ENCODE measurements around the gene TMUB1. TPM values are rescaled to one million over a fixed set of nuclear protein-coding genes. Genes with fewer than 3 reads are reported as not detected.

Gene TMUB1
- total and polyA plus RNA-seq, 4 donors = 8.5 to 57.2 (median 38.0) TPM

GRCh38 chr7:151079199-151079910 is 3.9 kb downstream of the TMUB1 start:
- Histone ChIP-seq H3K27me3 (ENCODE audit: control insufficient read depth, insufficient read depth, low read length) (no peaks in the 10 kb centered on the region), H3K27ac (ENCODE audit: low read depth, low read length) (no peak overlapping the region), H3K4me3 (ENCODE audit: low read depth, low read length) (peak overlapping the region; percentile 85), H3K9me3 (ENCODE audit: control insufficient read depth, insufficient read depth, low read length) (no peaks in the 10 kb centered on the region), H3K36me3 (ENCODE audit: control insufficient read depth, insufficient read depth, low read length) (peaks cover 66% of the 10 kb centered on the region), H3K4me1 (ENCODE audit: control insufficient read depth, insufficient read depth, low read length) (peaks cover 58% of the 10 kb centered on the region)
- DNase-seq (ENCODE audit: low read depth in 4 of 6, low spot score in 6 of 6) = no peak
- 86% methylated on average over 21 of the region's 27 CpGs for WGBS (ENCODE audit: insufficient coverage)

- Histone ChIP-seq H3K36me3 (ENCODE audit: control insufficient read depth, insufficient read depth, low read length) (peaks cover 75% of the 10 kb centered on the region), H3K9me3 (ENCODE audit: control insufficient read depth, insufficient read depth, low read length) (no peaks in the 10 kb centered on the region), H3K4me3 (ENCODE audit: low read depth, low read length) (no peak overlapping the region), H3K4me1 (ENCODE audit: control insufficient read depth, insufficient read depth, low read length) (peaks cover 53% of the 10 kb centered on the region), H3K27ac (ENCODE audit: low read depth, low read length) (no peak overlapping the region), H3K27me3 (ENCODE audit: control insufficient read depth, insufficient read depth, low read length) (no peaks in the 10 kb centered on the region)
- no peak for DNase-seq (ENCODE audit: low read depth in 4 of 6, low spot score in 6 of 6)
- WGBS (ENCODE audit: insufficient coverage) = 37% methylated on average over 20 of the region's 22 CpGs
Observed at GRCh38 chr7:151078233-151079040, 4.9 kb downstream of the TMUB1 start.

GRCh38 chr7:151077705-151078232 is 5.5 kb downstream of the TMUB1 start:
- Histone ChIP-seq H3K4me1 (ENCODE audit: control insufficient read depth, insufficient read depth, low read length) (peaks cover 49% of the 10 kb centered on the region), H3K36me3 (ENCODE audit: control insufficient read depth, insufficient read depth, low read length) (peaks cover 80% of the 10 kb centered on the region), H3K27ac (ENCODE audit: low read depth, low read length) (no peak overlapping the region), H3K9me3 (ENCODE audit: control insufficient read depth, insufficient read depth, low read length) (no peaks in the 10 kb centered on the region), H3K27me3 (ENCODE audit: control insufficient read depth, insufficient read depth, low read length) (no peaks in the 10 kb centered on the region), H3K4me3 (ENCODE audit: low read depth, low read length) (no peak overlapping the region)
- no peak for DNase-seq (ENCODE audit: low read depth in 4 of 6, low spot score in 6 of 6)
- WGBS (ENCODE audit: insufficient coverage) = 81% methylated on average over 10 of the region's 10 CpGs

- H3K4me3 ChIP-seq (ENCODE audit: low read depth, low read length) = no peak overlapping the region
- H3K9me3 ChIP-seq (ENCODE audit: control insufficient read depth, insufficient read depth, low read length) = no peaks in the 10 kb centered on the region
- no peak overlapping the region for H3K27ac ChIP-seq (ENCODE audit: low read depth, low read length)
- H3K36me3 ChIP-seq (ENCODE audit: control insufficient read depth, insufficient read depth, low read length) = peaks cover 79% of the 10 kb centered on the region
- 77% methylated on average over 31 of the region's 33 CpGs for WGBS (ENCODE audit: insufficient coverage)
- DNase-seq (ENCODE audit: low read depth in 4 of 6, low spot score in 6 of 6) = no peak
- no peaks in the 10 kb centered on the region for H3K27me3 ChIP-seq (ENCODE audit: control insufficient read depth, insufficient read depth, low read length)
- H3K4me1 ChIP-seq (ENCODE audit: control insufficient read depth, insufficient read depth, low read length) = peaks cover 42% of the 10 kb centered on the region
Observed at GRCh38 chr7:151076863-151077704, 6.2 kb downstream of the TMUB1 start.

- peaks cover 82% of the 10 kb centered on the region for H3K36me3 ChIP-seq (ENCODE audit: control insufficient read depth, insufficient read depth, low read length)
- DNase-seq (ENCODE audit: low read depth in 4 of 6, low spot score in 6 of 6) = no peak
- 84% methylated on average over 10 of the region's 22 CpGs for WGBS (ENCODE audit: insufficient coverage)
- H3K4me3 ChIP-seq (ENCODE audit: low read depth, low read length) = no peak overlapping the region
- no peaks in the 10 kb centered on the region for H3K27me3 ChIP-seq (ENCODE audit: control insufficient read depth, insufficient read depth, low read length)
- H3K9me3 ChIP-seq (ENCODE audit: control insufficient read depth, insufficient read depth, low read length) = no peaks in the 10 kb centered on the region
- no peak overlapping the region for H3K27ac ChIP-seq (ENCODE audit: low read depth, low read length)
- peaks cover 32% of the 10 kb centered on the region for H3K4me1 ChIP-seq (ENCODE audit: control insufficient read depth, insufficient read depth, low read length)
Observed at GRCh38 chr7:151075978-151076426, 7.3 kb downstream of the TMUB1 start.

GRCh38 chr7:151075662-151075971 is 7.7 kb downstream of the TMUB1 start:
- 90% methylated on average over 7 of the region's 7 CpGs for WGBS (ENCODE audit: insufficient coverage)
- no peak for DNase-seq (ENCODE audit: low read depth in 4 of 6, low spot score in 6 of 6)
- H3K36me3 ChIP-seq (ENCODE audit: control insufficient read depth, insufficient read depth, low read length) = peaks cover 86% of the 10 kb centered on the region

GRCh38 chr7:151074817-151075661 is 8.3 kb downstream of the TMUB1 start:
- H3K4me3 ChIP-seq (ENCODE audit: low read depth, low read length) = no peak overlapping the region
- WGBS (ENCODE audit: insufficient coverage) = 92% methylated on average over 26 of the region's 26 CpGs
- H3K9me3 ChIP-seq (ENCODE audit: control insufficient read depth, insufficient read depth, low read length) = no peaks in the 10 kb centered on the region
- no peaks in the 10 kb centered on the region for H3K27me3 ChIP-seq (ENCODE audit: control insufficient read depth, insufficient read depth, low read length)
- H3K4me1 ChIP-seq (ENCODE audit: control insufficient read depth, insufficient read depth, low read length) = peaks cover 27% of the 10 kb centered on the region
- DNase-seq (ENCODE audit: low read depth in 4 of 6, low spot score in 6 of 6) = no peak
- H3K36me3 ChIP-seq (ENCODE audit: control insufficient read depth, insufficient read depth, low read length) = peaks cover 92% of the 10 kb centered on the region
- no peak overlapping the region for H3K27ac ChIP-seq (ENCODE audit: low read depth, low read length)

More at GRCh38 chr7:151075662-151075971, 7.7 kb downstream of the TMUB1 start:
- Histone ChIP-seq H3K27ac (ENCODE audit: low read depth, low read length) (no peak overlapping the region), H3K4me3 (ENCODE audit: low read depth, low read length) (no peak overlapping the region), H3K9me3 (ENCODE audit: control insufficient read depth, insufficient read depth, low read length) (no peaks in the 10 kb centered on the region), H3K4me1 (ENCODE audit: control insufficient read depth, insufficient read depth, low read length) (peaks cover 29% of the 10 kb centered on the region), H3K27me3 (ENCODE audit: control insufficient read depth, insufficient read depth, low read length) (no peaks in the 10 kb centered on the region)

- 93% methylated on average over 17 of the region's 17 CpGs for WGBS (ENCODE audit: insufficient coverage)
- Histone ChIP-seq H3K27me3 (ENCODE audit: control insufficient read depth, insufficient read depth, low read length) (no peaks in the 10 kb centered on the region), H3K27ac (ENCODE audit: low read depth, low read length) (no peak overlapping the region), H3K36me3 (ENCODE audit: control insufficient read depth, insufficient read depth, low read length) (peaks cover 93% of the 10 kb centered on the region), H3K4me1 (ENCODE audit: control insufficient read depth, insufficient read depth, low read length) (peaks cover 16% of the 10 kb centered on the region), H3K9me3 (ENCODE audit: control insufficient read depth, insufficient read depth, low read length) (no peaks in the 10 kb centered on the region), H3K4me3 (ENCODE audit: low read depth, low read length) (no peak overlapping the region)
- no peak for DNase-seq (ENCODE audit: low read depth in 4 of 6, low spot score in 6 of 6)
Observed at GRCh38 chr7:151073990-151074389, 9.3 kb downstream of the TMUB1 start.

All from spinal cord (tissue), 10 donors.